IMR-90 (cell line): Measurements from ENCODE around the gene HCK. TPM values are rescaled to one million over a fixed set of nuclear protein-coding genes. Genes with fewer than 3 reads are reported as not detected.

ENCODE experiments used
- ATAC-seq: fragments of 200-7000 bp; cut with Tn5 transposase; 2 replicates; pipeline ENCODE4 v1.9.1; 2020; ENCODE audit warnings: low read depth, mild to moderate bottlenecking, moderate library complexity
- BruUV-seq: library from RNA; stranded (reverse); fragments of 400-500 nt; replicated peaks from 2 replicates; lab custom pipeline; 2021; lab: Mats Ljungman, UMichigan
- CTCF ChIA-PET: fragments of 300-600 bp; formaldehyde crosslinking; extraction: SDS; loops from one replicate; lab custom pipeline; 2021; ENCODE audit warnings: antibody characterized with exemption; lab: Yijun Ruan, JAX
- POLR2A ChIA-PET: fragments of 300-600 bp; sonication (Branson Sonifier 250); formaldehyde crosslinking; loops from one replicate; lab custom pipeline; 2022; ENCODE audit warnings: antibody characterized with exemption; ENCODE audit not compliant: unreplicated experiment; lab: Charles Lee
- DNase-seq: peaks from one replicate; pipeline ENCODE4 v3.0.0; 2013
- H2AFZ ChIP-seq: replicated peaks from 2 replicates; pipeline ENCODE3; 2013; ENCODE audit warnings: low read length, mild to moderate bottlenecking; ENCODE audit not compliant: poor library complexity
- H2AK5ac ChIP-seq: 2 replicates; pipeline ENCODE4 v1.6.1; 2013; ENCODE audit warnings: low read depth, low read length, inconsistent platforms
- H2AK9ac ChIP-seq: replicated peaks from 2 replicates; pipeline ENCODE3; 2013; ENCODE audit warnings: mild to moderate bottlenecking, low read depth, low read length, moderate library complexity; ENCODE audit not compliant: poor library complexity
- H2BK120ac ChIP-seq: 2 replicates; pipeline ENCODE4 v1.6.1; 2013; ENCODE audit warnings: low read depth, low read length, inconsistent platforms
- H2BK15ac ChIP-seq: 3 replicates; pipeline ENCODE4 v1.6.1; 2013; ENCODE audit warnings: low read depth, low read length, inconsistent platforms
- H2BK20ac ChIP-seq: 2 replicates; pipeline ENCODE4 v1.6.1; 2013; ENCODE audit warnings: low read depth, mild to moderate bottlenecking, inconsistent platforms, low read length, moderate library complexity
- H2BK5ac ChIP-seq: 2 replicates; pipeline ENCODE4 v1.6.1; 2013; ENCODE audit warnings: mild to moderate bottlenecking, low read depth, low read length, inconsistent platforms; ENCODE audit not compliant: poor library complexity, severe bottlenecking
- H3K14ac ChIP-seq: replicated peaks from 2 replicates; pipeline ENCODE4 v1.6.1; 2013; ENCODE audit warnings: low read depth, low read length, inconsistent platforms
- H3K18ac ChIP-seq: 2 replicates; pipeline ENCODE4 v1.6.1; 2013; ENCODE audit warnings: low read depth, low read length, control low read depth
- H3K23ac ChIP-seq: 2 replicates; pipeline ENCODE4 v1.6.1; 2013; ENCODE audit warnings: low read depth, low read length, inconsistent platforms
- H3K27ac ChIP-seq: 2 replicates; pipeline ENCODE4 v1.5.1; 2013; ENCODE audit warnings: mild to moderate bottlenecking, control low read depth, low read length; ENCODE audit not compliant: insufficient read depth
- H3K27me3 ChIP-seq: 2 replicates; pipeline ENCODE4 v1.6.1; 2013; ENCODE audit warnings: low read length; ENCODE audit not compliant: control insufficient read depth, insufficient read depth
- H3K36me3 ChIP-seq: 2 replicates; pipeline ENCODE4 v1.6.1; 2013; ENCODE audit warnings: low read length, mixed read lengths; ENCODE audit not compliant: control insufficient read depth, insufficient read depth
- H3K4ac ChIP-seq: 2 replicates; pipeline ENCODE4 v1.6.1; 2013; ENCODE audit warnings: low read depth, low read length, inconsistent platforms
- H3K4me1 ChIP-seq: 2 replicates; pipeline ENCODE4 v1.6.1; 2013; ENCODE audit warnings: low read length, mixed read lengths; ENCODE audit not compliant: control insufficient read depth, insufficient read depth
- H3K4me2 ChIP-seq: 2 replicates; pipeline ENCODE4 v1.6.1; 2013; ENCODE audit warnings: low read depth, mild to moderate bottlenecking, control low read depth, low read length, moderate library complexity
- H3K4me3 ChIP-seq: 2 replicates; pipeline ENCODE4 v1.5.1; 2013; ENCODE audit warnings: low read depth, mild to moderate bottlenecking, control low read depth, low read length, moderate library complexity; ENCODE audit not compliant: insufficient read depth
- H3K56ac ChIP-seq: 2 replicates; pipeline ENCODE4 v1.6.1; 2013; ENCODE audit warnings: low read length, inconsistent platforms; ENCODE audit not compliant: insufficient read depth; ENCODE audit errors: extremely low read depth
- H3K79me1 ChIP-seq, 2 experiments: 2 replicates each; pipeline ENCODE4 v1.6.1; 2013; ENCODE audit warnings: low read length in 2 of 2, inconsistent platforms in 1 of 2, low read depth in 1 of 2
- H3K9ac ChIP-seq: 2 replicates; pipeline ENCODE4 v1.6.1; 2013; ENCODE audit warnings: low read depth, low read length, control low read depth
- H3K9me1 ChIP-seq: 2 replicates; pipeline ENCODE4 v1.6.1; 2013; ENCODE audit warnings: low read length, inconsistent platforms; ENCODE audit not compliant: insufficient read depth
- H3K9me3 ChIP-seq: 2 replicates; pipeline ENCODE4 v1.6.1; 2013; ENCODE audit warnings: low read length; ENCODE audit not compliant: control insufficient read depth, insufficient read depth
- H4K20me1 ChIP-seq: 2 replicates; pipeline ENCODE4 v1.6.1; 2013; ENCODE audit warnings: low read length, inconsistent platforms; ENCODE audit not compliant: insufficient read depth
- H4K5ac ChIP-seq: 2 replicates; pipeline ENCODE4 v1.6.1; 2013; ENCODE audit warnings: mild to moderate bottlenecking, low read depth, low read length, control low read depth
- H4K8ac ChIP-seq, 2 experiments: 2 replicates each; pipeline ENCODE4 v1.6.1; 2013; ENCODE audit warnings: low read depth in 2 of 2, low read length in 2 of 2, control low read depth in 1 of 2, inconsistent platforms in 1 of 2
- H4K91ac ChIP-seq: 2 replicates; pipeline ENCODE4 v1.6.1; 2013; ENCODE audit warnings: low read depth, low read length, inconsistent platforms; ENCODE audit not compliant: insufficient read depth
- BHLHE40 ChIP-seq: fragments of 150-350 bp; IDR thresholded peaks from 2 replicates; pipeline ENCODE4 v1.6.1; 2016; ENCODE audit warnings: mild to moderate bottlenecking, low read depth, low read length
- CEBPB ChIP-seq: IDR thresholded peaks from 2 replicates; pipeline ENCODE4 v1.6.1; 2012; ENCODE audit warnings: low read depth, low read length, improper control_type of control experiment
- CHD1 ChIP-seq: IDR thresholded peaks from 2 replicates; pipeline ENCODE4 v1.6.1; 2012; ENCODE audit warnings: low read depth, low read length, improper control_type of control experiment
- FOS ChIP-seq: fragments of 150-350 bp; IDR thresholded peaks from 2 replicates; pipeline ENCODE4 v1.6.1; 2016; ENCODE audit warnings: low read depth, low read length
- MAFK ChIP-seq: IDR thresholded peaks from 2 replicates; pipeline ENCODE4 v1.6.1; 2012; ENCODE audit warnings: low read depth, low read length, improper control_type of control experiment
- MAZ ChIP-seq: IDR thresholded peaks from 2 replicates; pipeline ENCODE4 v1.6.1; 2012; ENCODE audit warnings: low read depth, mild to moderate bottlenecking, low read length, improper control_type of control experiment, moderate library complexity, borderline replicate concordance
- MXI1 ChIP-seq: IDR thresholded peaks from 2 replicates; pipeline ENCODE4 v1.6.1; 2012; ENCODE audit warnings: low read depth, mild to moderate bottlenecking, low read length, moderate library complexity, borderline replicate concordance
- NFE2L2 ChIP-seq: fragments of 150-350 bp; IDR thresholded peaks from 2 replicates; pipeline ENCODE4 v1.6.1; 2016; ENCODE audit warnings: low read depth, mild to moderate bottlenecking, low read length
- RAD21 ChIP-seq: IDR thresholded peaks from 2 replicates; pipeline ENCODE4 v1.6.1; 2012; ENCODE audit warnings: low read length, improper control_type of control experiment
- RCOR1 ChIP-seq: IDR thresholded peaks from 2 replicates; pipeline ENCODE4 v1.6.1; 2012; ENCODE audit warnings: mild to moderate bottlenecking, low read length, improper control_type of control experiment; ENCODE audit not compliant: insufficient replicate concordance
- RFX5 ChIP-seq: IDR thresholded peaks from 2 replicates; pipeline ENCODE4 v1.8.0; 2012; ENCODE audit warnings: low read depth, mild to moderate bottlenecking, low read length, moderate library complexity
- WGBS, 2 experiments: methylation state at CpG; one replicate each; pipeline versions ENCODE4 v1.1.5 to v1.1.7; 2013; ENCODE audit warnings: missing lambda C conversion rate in 2 of 2; ENCODE audit not compliant: insufficient read length in 1 of 2; ENCODE audit errors: extremely low coverage in 2 of 2; 5-methylcytosine and 5-hydroxymethylcytosine counted together
- dilution Hi-C: fragments of 300-500 bp; cut with HindIII; formaldehyde crosslinking; loops from one replicate; pipeline ENCODE4 v1.14.3; 2018; ENCODE audit warnings: low sequenced_read_pairs; ENCODE audit not compliant: unreplicated experiment
- in situ Hi-C: fragments of 300-500 bp; cut with MboI; formaldehyde crosslinking; loops from 3 replicates; pipeline ENCODE4 v1.14.3; 2019; ENCODE audit warnings: low sequenced_read_pairs, inconsistent platforms, mixed read lengths
- intact Hi-C: fragments of 100-400 bp; cut with micrococcal nuclease; formaldehyde crosslinking; loops from 2 replicates; pipeline ENCODE4 v1.10.0; 2022
- polyA plus RNA-seq, 3 experiments: library from polyadenylated mRNA; depleted of rRNA; stranded (reverse); fragments of >200 nt; gene quantifications; 2 replicates each; pipeline ENCODE4 v1.2.3, GENCODE V29; 2012; ENCODE audit warnings: low replicate concordance in 1 of 3
- total RNA-seq: library from RNA; depleted of rRNA; stranded (reverse); fragments of >200 nt; gene quantifications from 2 replicates; pipeline ENCODE4 v1.2.3, GENCODE V29; 2012
- TF ChIP-seq, protein P1 (sequence below): fragments of 150-350 bp; IDR thresholded peaks from 2 replicates; pipeline ENCODE4 v1.6.1; 2016; ENCODE audit warnings: low read depth, mild to moderate bottlenecking, low read length, moderate library complexity, borderline replicate concordance
- TF ChIP-seq, protein P2 (sequence below): conservative IDR thresholded peaks from 2 replicates; pipeline ENCODE4 v1.5.1; 2012; ENCODE audit warnings: mild to moderate bottlenecking, low read depth, low read length, improper control_type of control experiment
- TF ChIP-seq, protein P3 (sequence below): fragments of 150-350 bp; IDR thresholded peaks from 2 replicates; pipeline ENCODE4 v1.6.1; 2017; ENCODE audit warnings: mild to moderate bottlenecking, antibody characterized with exemption, low read length, low read depth

The HCK gene
- total and polyA plus RNA-seq, 2 of the 4 experiments (the other 2 are of a cell fraction): not detected

DNA sequence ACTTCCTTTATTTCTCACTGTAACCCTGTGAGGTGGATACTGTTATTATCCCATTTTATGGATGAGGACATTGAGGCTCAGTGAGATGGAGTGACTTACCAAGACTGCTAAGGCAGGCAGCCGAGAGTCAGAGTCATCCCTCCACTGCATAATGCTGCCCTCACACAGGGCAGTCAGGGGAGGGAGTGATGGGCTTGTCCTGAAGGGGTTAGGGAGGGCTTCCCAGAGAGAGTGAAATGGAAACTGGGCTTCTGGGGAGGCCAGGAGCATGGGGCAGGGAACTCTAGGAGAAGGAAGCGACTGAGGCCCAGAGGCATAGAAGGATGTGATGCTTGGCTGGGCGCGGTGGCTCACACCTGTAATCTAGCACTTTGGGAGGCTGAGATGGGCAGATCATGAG, 88.6 kb downstream of the HCK start:
- H2AK9ac ChIP-seq: no peak overlapping the region
- dilution Hi-C loops: no loop called here

More for the DNA sequence above, 88.6 kb downstream of the HCK start:
- no peak overlapping the region for H3K18ac ChIP-seq
- H2AK5ac ChIP-seq: no peak overlapping the region
- H3K9me1 ChIP-seq: peaks cover 14% of the 10 kb centered on the region
- H3K27me3 ChIP-seq: no peaks in the 10 kb centered on the region
- no peak overlapping the region for H3K4me3 ChIP-seq
- H2BK120ac ChIP-seq: no peak overlapping the region
- no peak overlapping the region for H4K91ac ChIP-seq
- TF ChIP-seq RCOR1: no peak
- TF ChIP-seq, protein P1, sequence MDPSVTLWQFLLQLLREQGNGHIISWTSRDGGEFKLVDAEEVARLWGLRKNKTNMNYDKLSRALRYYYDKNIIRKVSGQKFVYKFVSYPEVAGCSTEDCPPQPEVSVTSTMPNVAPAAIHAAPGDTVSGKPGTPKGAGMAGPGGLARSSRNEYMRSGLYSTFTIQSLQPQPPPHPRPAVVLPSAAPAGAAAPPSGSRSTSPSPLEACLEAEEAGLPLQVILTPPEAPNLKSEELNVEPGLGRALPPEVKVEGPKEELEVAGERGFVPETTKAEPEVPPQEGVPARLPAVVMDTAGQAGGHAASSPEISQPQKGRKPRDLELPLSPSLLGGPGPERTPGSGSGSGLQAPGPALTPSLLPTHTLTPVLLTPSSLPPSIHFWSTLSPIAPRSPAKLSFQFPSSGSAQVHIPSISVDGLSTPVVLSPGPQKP: no peak
- TF ChIP-seq CHD1: no peak
- TF ChIP-seq, protein P2, sequence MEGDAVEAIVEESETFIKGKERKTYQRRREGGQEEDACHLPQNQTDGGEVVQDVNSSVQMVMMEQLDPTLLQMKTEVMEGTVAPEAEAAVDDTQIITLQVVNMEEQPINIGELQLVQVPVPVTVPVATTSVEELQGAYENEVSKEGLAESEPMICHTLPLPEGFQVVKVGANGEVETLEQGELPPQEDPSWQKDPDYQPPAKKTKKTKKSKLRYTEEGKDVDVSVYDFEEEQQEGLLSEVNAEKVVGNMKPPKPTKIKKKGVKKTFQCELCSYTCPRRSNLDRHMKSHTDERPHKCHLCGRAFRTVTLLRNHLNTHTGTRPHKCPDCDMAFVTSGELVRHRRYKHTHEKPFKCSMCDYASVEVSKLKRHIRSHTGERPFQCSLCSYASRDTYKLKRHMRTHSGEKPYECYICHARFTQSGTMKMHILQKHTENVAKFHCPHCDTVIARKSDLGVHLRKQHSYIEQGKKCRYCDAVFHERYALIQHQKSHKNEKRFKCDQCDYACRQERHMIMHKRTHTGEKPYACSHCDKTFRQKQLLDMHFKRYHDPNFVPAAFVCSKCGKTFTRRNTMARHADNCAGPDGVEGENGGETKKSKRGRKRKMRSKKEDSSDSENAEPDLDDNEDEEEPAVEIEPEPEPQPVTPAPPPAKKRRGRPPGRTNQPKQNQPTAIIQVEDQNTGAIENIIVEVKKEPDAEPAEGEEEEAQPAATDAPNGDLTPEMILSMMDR: no peak
- TF ChIP-seq, protein P3, sequence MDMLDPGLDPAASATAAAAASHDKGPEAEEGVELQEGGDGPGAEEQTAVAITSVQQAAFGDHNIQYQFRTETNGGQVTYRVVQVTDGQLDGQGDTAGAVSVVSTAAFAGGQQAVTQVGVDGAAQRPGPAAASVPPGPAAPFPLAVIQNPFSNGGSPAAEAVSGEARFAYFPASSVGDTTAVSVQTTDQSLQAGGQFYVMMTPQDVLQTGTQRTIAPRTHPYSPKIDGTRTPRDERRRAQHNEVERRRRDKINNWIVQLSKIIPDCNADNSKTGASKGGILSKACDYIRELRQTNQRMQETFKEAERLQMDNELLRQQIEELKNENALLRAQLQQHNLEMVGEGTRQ: no peak
- TF ChIP-seq MAZ: no peak
- TF ChIP-seq BHLHE40: no peak
- no peak for TF ChIP-seq FOS
- no peak for TF ChIP-seq RAD21
- TF ChIP-seq NFE2L2: no peak
- TF ChIP-seq CEBPB: no peak
- no peak for TF ChIP-seq MAFK
- no peak for TF ChIP-seq MXI1
- no peak for TF ChIP-seq RFX5
- H2BK20ac ChIP-seq: no peak overlapping the region
- peaks cover 73% of the 10 kb centered on the region for H3K36me3 ChIP-seq
- H3K4ac ChIP-seq: no peak overlapping the region
- ChIA-PET CTCF (no interaction called here), POLR2A (no interaction called here)
- no peak overlapping the region for H3K14ac ChIP-seq
- H3K79me1 ChIP-seq: peaks cover 27 to 49% of the 10 kb centered on the region in 2 experiments
- in situ Hi-C loops: no loop called here
- H3K9ac ChIP-seq: no peak overlapping the region
- no CpG with 5 or more reads among the region's 4 CpGs for WGBS, 2 experiments
- H3K23ac ChIP-seq: no peak overlapping the region
- DNase-seq: no peak
- BruUV-seq: no TSS peak
- H2AFZ ChIP-seq: no peak overlapping the region
- H4K5ac ChIP-seq: no peak overlapping the region
- intact Hi-C loops: no loop called here
- no peaks in the 10 kb centered on the region for H3K4me1 ChIP-seq
- H3K4me2 ChIP-seq: no peak overlapping the region
- no peak overlapping the region for H3K56ac ChIP-seq
- no peak overlapping the region for H4K8ac ChIP-seq
- no peaks in the 10 kb centered on the region for H3K9me3 ChIP-seq
- H2BK5ac ChIP-seq: no peak overlapping the region
- H2BK15ac ChIP-seq: no peak overlapping the region
- ATAC-seq: no peak
- H4K20me1 ChIP-seq: peaks cover 26% of the 10 kb centered on the region
- H3K27ac ChIP-seq: no peak overlapping the region
